Subcutaneous abdominal adipose tissue (tissue), 5 donors: ENCODE measurements around the gene SBK2.

Experiments used
- H3K27ac ChIP-seq: one replicate; pipeline ENCODE4 v1.7.0; 2013; ENCODE audit warnings: low read depth, mild to moderate bottlenecking, inconsistent platforms, low read length, moderate library complexity
- H3K27me3 ChIP-seq, 5 donors: one replicate each; pipeline ENCODE4 v1.7.0; 2013; ENCODE audit warnings: low read length in 5 of 5, inconsistent platforms in 1 of 5; ENCODE audit not compliant: control insufficient read depth in 5 of 5, insufficient read depth in 4 of 5
- H3K36me3 ChIP-seq, 5 donors: one replicate each; pipeline ENCODE4 v1.7.0; 2013; ENCODE audit warnings: low read length in 5 of 5; ENCODE audit not compliant: control insufficient read depth in 5 of 5, insufficient read depth in 5 of 5
- H3K4me1 ChIP-seq, 5 donors: one replicate each; pipeline ENCODE4 v1.7.0; 2013; ENCODE audit warnings: low read length in 5 of 5, mild to moderate bottlenecking in 3 of 5, moderate library complexity in 1 of 5; ENCODE audit not compliant: control insufficient read depth in 5 of 5, insufficient read depth in 5 of 5
- H3K4me3 ChIP-seq, 5 donors: one replicate each; pipeline ENCODE4 v1.7.0; 2013; ENCODE audit warnings: low read length in 5 of 5, low read depth in 1 of 5
- H3K9ac ChIP-seq, 5 donors: one replicate each; pipeline ENCODE4 v1.7.0; 2013; ENCODE audit warnings: low read length in 5 of 5, mild to moderate bottlenecking in 4 of 5, moderate library complexity in 3 of 5
- H3K9me3 ChIP-seq, 5 donors: one replicate each; pipeline ENCODE4 v1.7.0; 2013; ENCODE audit warnings: low read length in 5 of 5; ENCODE audit not compliant: control insufficient read depth in 5 of 5
- donor health status: healthy.
- donor health status: healthy.
- donor health status: healthy.
- donor health status: healthy.
- donor health status: healthy.

Gene SBK2

DNA sequence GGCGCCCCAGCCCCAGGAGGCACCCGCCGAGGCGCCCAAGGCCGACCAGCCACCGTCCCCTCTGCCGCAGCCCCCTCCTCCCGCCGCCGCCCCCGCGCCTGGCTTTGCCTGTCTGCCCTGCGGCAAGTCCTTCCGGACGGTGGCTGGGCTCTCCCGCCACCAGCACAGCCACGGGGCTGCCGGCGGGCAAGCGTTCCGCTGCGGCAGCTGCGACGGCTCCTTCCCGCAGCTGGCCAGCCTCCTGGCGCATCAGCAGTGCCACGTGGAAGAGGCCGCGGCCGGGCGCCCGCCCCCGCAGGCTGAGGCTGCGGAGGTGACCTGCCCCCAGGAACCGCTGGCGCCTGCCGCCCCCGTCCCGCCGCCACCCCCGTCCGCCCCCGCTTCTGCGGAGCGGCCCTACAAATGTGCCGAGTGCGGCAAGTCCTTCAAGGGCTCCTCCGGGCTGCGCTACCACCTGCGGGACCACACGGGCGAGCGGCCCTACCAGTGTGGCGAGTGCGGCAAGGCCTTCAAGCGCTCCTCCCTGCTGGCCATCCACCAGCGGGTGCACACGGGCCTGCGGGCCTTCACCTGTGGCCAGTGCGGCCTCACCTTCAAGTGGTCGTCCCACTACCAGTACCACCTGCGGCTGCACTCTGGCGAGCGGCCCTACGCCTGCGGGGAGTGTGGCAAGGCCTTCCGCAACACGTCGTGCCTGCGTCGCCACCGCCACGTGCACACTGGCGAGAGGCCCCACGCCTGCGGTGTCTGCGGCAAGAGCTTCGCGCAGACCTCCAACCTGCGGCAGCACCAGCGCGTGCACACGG lies 54.6 kb downstream of the SBK2 start:
- no peak overlapping the region for H3K27ac ChIP-seq
- H3K9me3 ChIP-seq: no peaks in the 10 kb centered on the region
- peaks cover 5 to 51% (median 44%) of the 10 kb centered on the region in 5 donors for H3K4me1 ChIP-seq
- H3K36me3 ChIP-seq: peaks cover 0 to 29% (median 14%) of the 10 kb centered on the region in 5 donors
- peaks cover 0 to 19% (median 16%) of the 10 kb centered on the region in 5 donors for H3K27me3 ChIP-seq
- no peak overlapping the region for H3K4me3 ChIP-seq
- no peak overlapping the region for H3K9ac ChIP-seq

- H3K4me3 ChIP-seq: no peak overlapping the region
- no peak overlapping the region for H3K9ac ChIP-seq
- no peaks in the 10 kb centered on the region for H3K9me3 ChIP-seq
- no peak overlapping the region for H3K27ac ChIP-seq
- H3K4me1 ChIP-seq: peaks cover under 1 to 51% (median 42%) of the 10 kb centered on the region in 5 donors
- peaks cover 0 to 29% (median 14%) of the 10 kb centered on the region in 5 donors for H3K36me3 ChIP-seq
- H3K27me3 ChIP-seq: peaks cover 0 to 14% (median 13%) of the 10 kb centered on the region in 5 donors
Measured at GRCh38 chr19:55481794-55482155, 55.2 kb downstream of the SBK2 start.

DNA sequence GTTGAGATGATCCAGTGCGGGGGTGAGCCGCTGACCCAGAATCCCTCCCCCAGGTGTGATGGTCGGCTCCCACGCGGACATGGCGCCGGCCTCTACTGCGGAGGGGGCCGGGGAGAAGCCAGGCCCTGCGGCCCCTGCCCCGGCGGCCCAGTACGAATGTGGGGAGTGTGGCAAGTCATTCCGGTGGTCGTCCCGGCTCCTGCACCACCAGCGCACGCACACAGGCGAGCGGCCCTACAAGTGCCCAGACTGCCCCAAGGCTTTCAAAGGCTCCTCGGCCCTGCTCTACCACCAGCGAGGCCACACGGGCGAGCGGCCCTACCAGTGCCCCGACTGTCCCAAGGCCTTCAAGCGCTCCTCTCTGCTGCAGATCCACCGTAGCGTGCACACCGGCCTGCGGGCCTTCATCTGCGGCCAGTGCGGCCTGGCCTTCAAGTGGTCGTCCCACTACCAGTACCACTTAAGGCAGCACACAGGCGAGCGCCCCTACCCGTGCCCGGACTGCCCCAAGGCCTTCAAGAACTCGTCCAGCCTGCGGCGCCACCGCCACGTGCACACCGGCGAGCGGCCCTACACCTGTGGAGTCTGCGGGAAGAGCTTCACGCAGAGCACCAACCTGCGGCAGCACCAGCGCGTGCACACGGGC lies 55.7 kb downstream of the SBK2 start:
- H3K4me1 ChIP-seq: peaks cover 0 to 46% (median 38%) of the 10 kb centered on the region in 5 donors
- H3K36me3 ChIP-seq: peaks cover 0 to 29% (median 14%) of the 10 kb centered on the region in 5 donors
- H3K4me3 ChIP-seq: no peak overlapping the region
- no peak overlapping the region for H3K27ac ChIP-seq
- no peaks in the 10 kb centered on the region for H3K9me3 ChIP-seq
- H3K27me3 ChIP-seq: peaks cover 0 to 14% (median 11%) of the 10 kb centered on the region in 5 donors
- H3K9ac ChIP-seq: no peak overlapping the region

GRCh38 chr19:55479451-55480230 lies 57.3 kb downstream of the SBK2 start:
- Histone ChIP-seq H3K9me3 (no peaks in the 10 kb centered on the region), H3K4me3 (no peak overlapping the region), H3K4me1 (peaks cover 0 to 36% (median 30%) of the 10 kb centered on the region in 5 donors), H3K27ac (no peak overlapping the region), H3K27me3 (peaks cover 0 to 6% (median 0%) of the 10 kb centered on the region in 5 donors), H3K36me3 (peaks cover 0 to 29% (median 14%) of the 10 kb centered on the region in 5 donors), H3K9ac (no peak overlapping the region)

GRCh38 chr19:55479045-55479444 lies 57.9 kb downstream of the SBK2 start:
- peaks cover 0 to 29% (median 14%) of the 10 kb centered on the region in 5 donors for H3K36me3 ChIP-seq
- H3K4me3 ChIP-seq: no peak overlapping the region
- peaks cover 0 to 30% (median 24%) of the 10 kb centered on the region in 5 donors for H3K4me1 ChIP-seq
- H3K9me3 ChIP-seq: no peaks in the 10 kb centered on the region
- no peak overlapping the region for H3K27ac ChIP-seq
- no peaks in the 10 kb centered on the region for H3K27me3 ChIP-seq
- no peak overlapping the region for H3K9ac ChIP-seq
